ENCODE results near the gene CSTF2T.
"Not testable (repeated sequence)": the region's sequence is repeated elsewhere in the genome, so short reads cannot be mapped to it uniquely, and the experiment has no call there.

The CSTF2T gene

GRCh38 chr10:51698473-51699063 lies 827 bp downstream of the CSTF2T start:
- DNase-seq (ENCODE audit: low read depth) = no peak

- DNase-seq (ENCODE audit: low read depth) = no peak
Measured at GRCh38 chr10:51696251-51696650, 3.1 kb downstream of the CSTF2T start.

- no peak for DNase-seq (ENCODE audit: low read depth)
Measured at GRCh38 chr10:51694086-51694768, 5.2 kb downstream of the CSTF2T start.

GRCh38 chr10:51691135-51691534 lies 8.3 kb downstream of the CSTF2T start:
- DNase-seq (ENCODE audit: low read depth) = no peak

- no peak for DNase-seq (ENCODE audit: low read depth)
Measured at GRCh38 chr10:51689536-51689935, 9.9 kb downstream of the CSTF2T start.

- not testable (repeated sequence) for DNase-seq (ENCODE audit: low read depth)
Measured at GRCh38 chr10:51688826-51689225, 10.6 kb downstream of the CSTF2T start.

- no peak for DNase-seq (ENCODE audit: low read depth)
Measured at GRCh38 chr10:51687296-51687695, 12.1 kb downstream of the CSTF2T start.

- DNase-seq (ENCODE audit: low read depth) = no peak
Measured at GRCh38 chr10:51685768-51686167, 13.6 kb downstream of the CSTF2T start.

- peak; percentile 82 for DNase-seq (ENCODE audit: low read depth)
Measured at GRCh38 chr10:51683031-51683691, 16.2 kb downstream of the CSTF2T start.

GRCh38 chr10:51679841-51680240 lies 19.6 kb downstream of the CSTF2T start:
- DNase-seq (ENCODE audit: low read depth) = no peak

GRCh38 chr10:51675088-51675487 lies 24.3 kb downstream of the CSTF2T start:
- no peak for DNase-seq (ENCODE audit: low read depth)

- no peak for DNase-seq (ENCODE audit: low read depth)
Measured at GRCh38 chr10:51672039-51672535, 27.3 kb downstream of the CSTF2T start.

GRCh38 chr10:51669041-51669440 lies 30.4 kb downstream of the CSTF2T start:
- no peak for DNase-seq (ENCODE audit: low read depth)

- DNase-seq (ENCODE audit: low read depth) = no peak
Measured at GRCh38 chr10:51668336-51668689, 31.1 kb downstream of the CSTF2T start.

- no peak for DNase-seq (ENCODE audit: low read depth)
Measured at GRCh38 chr10:51667678-51668335, 31.6 kb downstream of the CSTF2T start.

- DNase-seq (ENCODE audit: low read depth) = no peak
Measured at GRCh38 chr10:51666456-51666855, 32.9 kb downstream of the CSTF2T start.

GRCh38 chr10:51663086-51663485 lies 36.3 kb downstream of the CSTF2T start:
- no peak for DNase-seq (ENCODE audit: low read depth)

GRCh38 chr10:51659344-51659743 lies 40.1 kb downstream of the CSTF2T start:
- DNase-seq (ENCODE audit: low read depth) = no peak

GRCh38 chr10:51658000-51658399 lies 41.4 kb downstream of the CSTF2T start:
- DNase-seq (ENCODE audit: low read depth) = no peak

GRCh38 chr10:51656503-51656902 lies 42.9 kb downstream of the CSTF2T start:
- DNase-seq (ENCODE audit: low read depth) = no peak

GRCh38 chr10:51654918-51655317 lies 44.5 kb downstream of the CSTF2T start:
- DNase-seq (ENCODE audit: low read depth) = no peak

GRCh38 chr10:51653025-51653424 lies 46.4 kb downstream of the CSTF2T start:
- no peak for DNase-seq (ENCODE audit: low read depth)

- DNase-seq (ENCODE audit: low read depth) = no peak
Measured at GRCh38 chr10:51651063-51651462, 48.3 kb downstream of the CSTF2T start.
